ENCODE measurements around the gene MYLK.

Gene MYLK

DNA sequence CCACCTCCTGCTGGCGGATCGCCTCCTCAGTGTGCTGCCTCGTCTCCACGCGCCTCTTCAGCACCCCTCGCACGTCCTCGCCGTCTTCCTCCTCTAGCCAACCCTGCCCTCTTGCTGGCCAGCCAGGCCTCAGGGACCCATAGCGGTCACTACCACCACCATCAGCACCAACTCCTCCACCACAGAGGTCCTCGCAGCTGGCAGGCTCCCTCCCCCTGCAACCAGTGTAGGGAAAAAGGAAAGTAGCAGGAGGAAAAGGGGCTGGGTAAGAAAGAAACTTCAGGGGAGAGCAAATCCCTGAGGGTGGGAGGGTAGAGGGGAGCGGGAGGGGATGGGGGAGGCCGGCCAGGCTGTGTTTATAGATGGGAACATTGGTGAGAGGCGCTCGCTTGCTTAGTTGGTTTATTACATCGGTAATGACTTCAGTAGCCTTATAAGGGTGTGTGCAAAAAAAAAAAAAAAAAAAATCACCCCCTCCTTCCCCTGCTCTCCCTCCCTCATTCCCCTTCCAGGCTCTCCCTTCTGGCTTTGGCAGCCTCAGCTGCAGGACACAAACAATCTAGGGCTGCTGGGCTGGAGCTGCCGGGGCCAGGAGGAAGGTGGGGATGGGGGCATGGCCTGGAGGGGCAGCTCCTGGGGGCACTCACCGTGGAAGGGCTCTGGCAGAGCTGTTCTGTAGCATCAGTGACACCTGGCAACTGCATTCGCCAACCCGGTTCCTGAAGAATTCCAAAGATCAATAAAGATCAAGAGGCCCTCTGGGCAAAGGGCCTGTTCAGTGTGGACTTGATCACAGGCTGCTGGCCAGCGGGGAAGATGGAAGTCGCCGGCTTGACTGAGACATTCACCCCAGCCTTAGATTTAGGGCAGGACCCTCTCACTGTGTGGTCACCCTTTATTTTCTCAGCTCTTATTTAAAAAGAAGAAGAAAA, 183.1 kb downstream of the MYLK start:
- no peak for DNase-seq (ENCODE audit: low read depth in 3 of 3)

GRCh38 chr3:123698813-123699212, 185.3 kb downstream of the MYLK start:
- DNase-seq (ENCODE audit: low read depth in 3 of 3), result no peak

GRCh38 chr3:123696808-123697207, 187.3 kb downstream of the MYLK start:
- DNase-seq (ENCODE audit: low read depth in 3 of 3), result no peak

DNA sequence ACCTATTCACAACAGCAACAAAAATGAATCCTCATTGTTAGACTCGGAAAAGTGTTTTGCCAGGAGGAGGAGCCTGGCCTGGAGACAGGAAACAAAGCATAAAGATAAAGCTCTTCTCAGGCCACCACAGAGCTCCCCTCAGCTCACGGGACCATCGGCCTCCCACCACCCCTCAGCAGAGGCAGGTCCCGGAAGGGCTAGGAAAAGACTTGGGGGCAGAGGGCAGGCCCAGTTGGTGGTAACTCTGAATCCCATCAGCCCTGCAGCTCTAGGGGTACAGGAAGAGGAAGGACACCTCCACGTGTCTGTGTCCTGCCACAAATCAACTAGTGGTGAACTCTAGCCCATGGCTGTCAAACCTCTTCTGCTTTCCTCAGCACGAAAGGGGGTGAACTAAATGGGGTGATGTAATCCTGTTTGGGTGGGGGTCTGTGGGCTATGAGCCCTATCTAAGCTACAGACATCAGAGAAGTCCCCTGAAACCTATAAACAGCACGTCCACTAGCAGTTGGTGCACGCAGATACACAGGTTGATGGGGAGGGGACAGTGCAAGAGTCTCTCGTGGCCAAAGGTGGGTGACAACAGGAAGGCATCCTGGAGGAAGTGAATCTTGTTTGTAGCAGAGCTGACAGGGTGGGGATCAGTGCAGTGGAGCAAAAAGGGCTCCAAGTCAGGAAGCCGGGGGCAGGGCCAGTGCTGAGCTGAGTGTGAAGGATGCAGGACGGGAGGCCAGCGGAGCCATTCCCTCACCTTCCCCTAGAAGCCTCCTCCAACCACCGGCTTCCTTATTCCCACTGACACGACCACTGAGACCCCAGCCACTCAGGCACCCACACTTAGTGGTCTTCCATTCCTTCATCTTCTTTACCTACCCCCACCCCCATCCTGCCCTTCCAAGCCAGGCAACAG, 188.1 kb downstream of the MYLK start:
- no peak for DNase-seq (ENCODE audit: low read depth in 3 of 3)

DNA sequence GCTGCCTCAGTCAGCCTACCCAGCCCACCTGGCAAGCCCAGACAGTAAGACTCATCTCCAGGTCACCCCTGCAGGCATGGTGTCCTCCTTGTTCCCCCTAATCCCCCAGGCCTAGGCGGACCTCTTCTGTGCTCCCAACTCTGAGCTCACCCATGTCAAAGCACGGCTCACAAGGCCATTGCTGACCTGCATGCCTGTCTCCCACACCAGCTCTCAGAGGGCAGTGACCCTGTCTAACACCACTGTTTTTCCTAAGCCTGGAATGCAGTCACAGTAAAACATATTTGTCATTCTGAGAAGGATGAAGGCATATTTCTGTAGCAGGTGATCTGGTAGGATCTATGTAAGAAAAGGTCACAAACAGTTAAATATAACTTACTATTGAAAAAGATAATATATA, 189.0 kb downstream of the MYLK start:
- DNase-seq (ENCODE audit: low read depth in 3 of 3), result no peak

DNA sequence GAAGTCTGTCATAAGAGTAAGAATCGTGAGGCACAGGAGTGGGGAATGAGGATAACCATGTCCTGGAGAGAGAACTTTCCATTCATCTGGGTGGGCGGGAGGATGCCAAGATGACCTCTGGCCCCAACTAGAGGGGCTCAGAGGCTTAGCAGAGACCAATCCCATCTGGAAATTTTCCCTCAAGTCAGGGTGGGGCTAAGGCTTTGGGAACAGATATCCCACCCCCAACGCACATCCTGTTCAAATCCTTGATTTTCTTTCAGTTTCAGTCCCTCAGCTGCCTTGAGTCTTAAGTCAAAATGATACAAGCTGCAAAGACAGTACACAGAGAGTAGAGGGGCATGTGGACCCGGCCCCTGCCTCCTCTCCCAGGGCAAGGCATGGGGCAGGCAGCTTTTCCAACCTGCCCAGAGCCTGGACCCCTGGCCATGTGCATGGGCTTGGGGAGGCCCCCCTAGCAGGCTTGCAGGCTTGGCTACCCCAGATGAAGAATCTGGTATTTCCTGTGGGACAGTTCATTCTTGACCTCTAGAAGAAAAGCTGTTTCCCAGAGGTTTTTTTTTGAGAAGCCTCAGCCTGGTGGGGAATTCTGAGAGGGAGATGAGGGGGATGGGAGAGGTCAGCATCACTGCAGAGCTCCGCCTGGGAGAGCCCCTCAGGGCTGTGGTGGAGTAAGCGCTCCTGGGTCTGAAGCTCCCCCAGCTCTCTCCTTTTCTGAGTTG, 189.6 kb downstream of the MYLK start:
- DNase-seq (ENCODE audit: low read depth in 3 of 3), result no peak

GRCh38 chr3:123693584-123694190, 190.4 kb downstream of the MYLK start:
- DNase-seq (ENCODE audit: low read depth in 3 of 3), result no peak

DNA sequence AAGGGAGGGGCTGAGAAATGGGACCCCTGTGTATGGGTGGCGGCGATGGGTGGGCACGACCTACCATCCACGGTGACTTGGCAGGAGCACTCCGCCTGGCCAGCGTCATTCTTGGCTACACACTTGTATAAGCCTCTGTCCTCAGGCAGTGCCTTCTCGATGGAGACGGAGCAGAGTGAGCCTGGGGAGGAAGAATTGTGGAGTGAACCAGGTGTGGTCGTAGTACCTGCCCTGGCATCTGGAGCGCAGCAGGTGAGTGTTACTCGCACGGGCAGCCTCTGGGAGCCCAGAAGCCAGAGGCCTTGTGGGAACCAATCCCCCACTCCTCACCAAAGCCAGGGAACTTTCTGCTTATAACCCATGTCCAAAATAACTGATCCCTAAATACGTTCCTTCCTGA, 191.5 kb downstream of the MYLK start:
- DNase-seq (ENCODE audit: low read depth in 3 of 3), result no peak

- no peak for DNase-seq (ENCODE audit: low read depth in 3 of 3)
Observed at GRCh38 chr3:123692041-123692440, 192.1 kb downstream of the MYLK start.

- DNase-seq (ENCODE audit: low read depth in 3 of 3), result no peak
Observed at GRCh38 chr3:123689831-123690230, 194.3 kb downstream of the MYLK start.

- no peak for DNase-seq (ENCODE audit: low read depth in 3 of 3)
Observed at GRCh38 chr3:123688241-123688747, 195.8 kb downstream of the MYLK start.

DNA sequence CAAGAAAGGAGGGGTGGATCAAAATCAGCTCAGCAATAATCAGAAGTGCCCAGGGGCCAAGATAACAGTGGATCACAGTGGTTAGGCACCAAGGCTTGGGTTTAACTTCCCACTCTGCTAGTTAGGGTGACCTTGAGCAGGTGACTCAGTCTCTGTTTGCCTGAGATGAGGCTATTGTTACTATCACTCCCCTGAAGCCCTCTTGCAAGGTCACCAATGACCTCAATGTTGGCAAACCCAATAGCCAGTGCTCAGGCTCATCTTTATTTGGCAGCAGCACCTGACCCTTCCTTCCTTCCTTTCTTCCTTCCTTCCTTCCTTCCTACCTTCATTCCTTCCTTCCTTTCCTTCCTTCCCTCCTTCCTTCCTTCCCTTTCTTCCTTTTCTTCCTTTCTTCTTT, 196.8 kb downstream of the MYLK start:
- no peak for DNase-seq (ENCODE audit: low read depth in 3 of 3)

DNA sequence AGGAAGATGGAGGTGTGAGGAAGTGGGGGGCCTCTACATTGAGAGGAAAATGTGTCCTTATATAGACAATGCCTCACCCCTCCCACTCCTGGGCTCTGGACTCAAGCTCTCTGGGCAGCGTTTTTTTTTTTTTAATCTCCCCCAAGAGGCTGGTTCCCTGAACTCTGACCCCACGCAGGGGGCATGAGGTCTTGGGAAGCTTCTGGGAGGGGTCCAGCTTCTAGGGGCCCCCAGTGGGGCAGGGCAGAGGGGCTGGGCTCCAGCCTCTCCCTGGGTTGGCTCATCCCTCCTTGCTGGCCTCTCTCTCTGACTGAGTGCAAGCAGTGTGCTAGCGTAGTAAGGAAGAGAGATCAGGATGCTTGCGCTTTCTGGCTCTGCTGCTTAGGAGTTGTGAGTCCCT, 197.9 kb downstream of the MYLK start:
- DNase-seq (ENCODE audit: low read depth in 3 of 3), result no peak

- no peak for DNase-seq (ENCODE audit: low read depth in 3 of 3)
Observed at GRCh38 chr3:123685780-123686179, 198.4 kb downstream of the MYLK start.

GRCh38 chr3:123684636-123685035, 199.5 kb downstream of the MYLK start:
- no peak for DNase-seq (ENCODE audit: low read depth in 3 of 3)

GRCh38 chr3:123684209-123684608, 199.9 kb downstream of the MYLK start:
- DNase-seq (ENCODE audit: low read depth in 3 of 3), result no peak

DNA sequence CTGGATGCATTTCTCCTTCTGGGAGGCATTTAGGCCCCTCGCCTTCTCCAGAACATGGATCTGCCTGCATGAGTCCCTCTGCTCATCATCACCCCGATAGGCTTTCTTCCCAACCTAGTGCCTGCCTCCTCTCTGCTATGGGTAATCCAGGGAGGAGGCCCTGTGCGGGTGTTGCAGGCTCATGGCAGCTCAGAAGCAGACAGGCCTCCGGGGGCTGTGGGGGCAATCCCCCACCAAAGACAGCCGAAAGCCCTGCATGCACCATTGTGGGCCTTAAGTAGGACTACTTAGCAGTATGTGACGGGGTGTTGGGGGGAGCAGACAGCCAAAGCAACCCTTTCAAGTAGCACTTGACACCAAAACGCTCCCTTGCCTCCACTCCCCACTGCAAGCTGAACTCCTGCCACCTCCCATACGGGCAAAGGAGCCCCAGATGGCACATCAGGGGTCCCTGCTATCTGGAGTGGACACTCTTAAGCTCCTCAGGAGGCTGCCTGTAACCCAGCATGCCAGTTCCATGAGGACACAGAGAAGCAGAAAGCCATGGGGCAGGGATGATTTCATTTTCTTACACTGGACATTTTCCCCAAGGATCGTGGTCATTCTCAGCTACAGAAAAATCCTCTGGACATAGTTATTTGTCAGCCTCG, 200.5 kb downstream of the MYLK start:
- no peak for DNase-seq (ENCODE audit: low read depth in 3 of 3)

DNA sequence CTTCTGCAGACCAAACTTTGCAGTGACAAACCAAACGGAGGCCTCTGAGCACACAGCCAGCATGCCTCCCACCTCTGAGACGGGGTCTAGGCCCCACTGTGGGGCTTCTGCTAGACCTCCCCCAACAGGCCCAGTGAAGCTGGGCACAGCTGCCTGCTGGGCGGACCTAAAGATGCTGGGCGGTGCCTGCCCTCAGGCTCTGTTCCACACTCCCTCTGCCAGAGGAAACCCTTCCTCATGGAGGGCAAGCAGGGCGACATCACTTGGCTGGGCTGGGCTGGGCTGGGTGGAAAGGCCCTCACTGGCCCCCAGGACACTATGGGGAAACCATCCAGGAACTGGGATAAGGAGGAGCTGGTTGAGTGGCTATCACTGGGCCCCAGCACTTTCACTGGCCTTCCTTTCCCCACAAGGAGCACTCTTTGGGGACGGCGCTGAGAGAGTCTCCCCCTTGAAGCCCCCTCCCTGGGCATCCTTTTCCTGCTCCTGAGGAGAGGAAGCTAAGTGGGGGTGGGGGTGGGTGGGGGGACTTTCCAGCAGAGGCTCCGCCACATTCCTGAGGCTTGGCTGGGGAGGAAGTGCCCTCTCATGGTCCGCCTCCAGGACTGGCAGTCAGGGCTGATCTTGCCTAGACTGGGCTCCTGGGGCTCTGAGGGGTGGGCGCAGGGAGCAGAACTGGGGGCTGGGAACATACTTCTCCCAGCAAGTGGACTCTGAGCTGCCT, 201.2 kb downstream of the MYLK start:
- DNase-seq (ENCODE audit: low read depth in 3 of 3), result no peak

GRCh38 chr3:123682302-123682701, 201.8 kb downstream of the MYLK start:
- no peak for DNase-seq (ENCODE audit: low read depth in 3 of 3)

DNA sequence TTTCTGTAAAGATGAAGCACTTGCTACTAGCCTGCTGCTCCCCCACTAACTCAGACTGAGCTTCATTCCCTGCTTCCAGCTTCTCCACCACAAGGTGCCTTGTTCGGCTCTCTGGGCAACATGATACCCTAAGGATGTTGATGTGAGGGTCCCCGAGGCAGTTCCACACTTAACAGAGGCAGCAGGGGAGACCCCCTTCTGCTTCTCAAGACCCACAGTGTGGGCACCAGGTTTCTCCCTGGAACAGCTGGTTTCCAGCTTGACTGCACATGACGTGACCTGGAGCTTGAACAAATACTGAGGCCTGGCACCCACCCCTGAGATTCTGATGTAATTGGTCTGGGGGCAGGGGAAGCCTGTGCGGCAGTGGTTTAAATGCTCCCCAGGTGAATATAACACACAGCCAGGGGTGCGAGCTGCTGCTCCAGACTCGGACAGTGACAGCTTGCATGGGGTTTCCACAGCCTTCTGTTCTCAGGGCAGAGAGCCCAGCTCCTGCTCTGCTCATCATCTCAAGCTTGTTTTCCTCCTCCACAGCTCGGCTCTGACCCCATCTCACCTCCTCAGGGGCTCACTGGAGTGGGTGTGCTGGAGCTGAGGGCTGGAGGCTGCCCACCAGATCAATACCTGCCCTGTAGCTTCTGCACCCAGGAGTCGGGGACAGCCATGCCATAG, 204.3 kb downstream of the MYLK start:
- no peak for DNase-seq (ENCODE audit: low read depth in 3 of 3)

Data from stimulated activated CD4-positive, alpha-beta T cell treated with anti-CD3 and anti-CD28 coated beads, TNF-alpha, amount 100 ng/mL, for 48 hours (primary cell).